OCI-LY3 (cell line): ENCODE measurements around the gene PDXK.

Experiments
- H2AFZ ChIP-seq: fragments of 200-600, 300-600 bp; shearing (Covaris generic); 2 replicates; pipeline ENCODE4 v1.6.0; 2014; ENCODE audit warnings: antibody characterized with exemption, low read depth, low read length
- H3K27ac ChIP-seq: fragments of 200-600, 300-600 bp; sonication (generic); 2 replicates; pipeline ENCODE4 v1.5.1; 2014; ENCODE audit warnings: mild to moderate bottlenecking, low read length, moderate library complexity, mixed read lengths
- H3K27me3 ChIP-seq: fragments of 200-600, 300-600 bp; sonication (generic); 2 replicates; pipeline ENCODE4 v1.6.1; 2014; ENCODE audit warnings: low read depth, low read length, mixed read lengths
- H3K36me3 ChIP-seq: fragments of 200-600, 300-600 bp; sonication (generic); replicated peaks from 2 replicates; pipeline ENCODE3; 2014; ENCODE audit warnings: low read depth, low read length, mixed read lengths
- H3K4me1 ChIP-seq: fragments of 300-600, 200-600 bp; sonication (generic); 2 replicates; pipeline ENCODE4 v1.6.1; 2014; ENCODE audit warnings: low read length, mixed read lengths
- H3K4me2 ChIP-seq: fragments of 200-600, 300-600 bp; sonication (generic); 2 replicates; pipeline ENCODE4 v1.6.1; 2014; ENCODE audit warnings: low read length, mixed read lengths
- H3K4me3 ChIP-seq: fragments of 300-600, 200-600 bp; sonication (generic); 2 replicates; pipeline ENCODE4 v1.5.1; 2014; ENCODE audit warnings: antibody characterized with exemption, mild to moderate bottlenecking, low read length, moderate library complexity
- H3K79me2 ChIP-seq: fragments of 300-600, 200-600 bp; shearing (Covaris generic); 2 replicates; pipeline ENCODE4 v1.6.1; 2014; ENCODE audit warnings: mild to moderate bottlenecking, low read length, mixed read lengths
- H3K9ac ChIP-seq: fragments of 300-600, 200-600 bp; shearing (Covaris generic); 2 replicates; pipeline ENCODE4 v1.6.0; 2014; ENCODE audit warnings: mild to moderate bottlenecking, low read length, moderate library complexity
- H3K9me3 ChIP-seq: fragments of 200-600, 300-600 bp; shearing (Covaris generic); 2 replicates; pipeline ENCODE4 v1.6.1; 2014; ENCODE audit warnings: low read length, mixed read lengths; ENCODE audit not compliant: insufficient read depth
- H4K20me1 ChIP-seq: fragments of 200-600, 300-600 bp; sonication (generic); 2 replicates; pipeline ENCODE4 v1.6.1; 2016; ENCODE audit warnings: low read length, mixed read lengths; ENCODE audit not compliant: insufficient read depth
- EZH2phosphoT487 ChIP-seq: fragments of 200-600 bp; shearing (Covaris generic); IDR thresholded peaks from 2 replicates; pipeline ENCODE4 v1.6.1; 2018; ENCODE audit warnings: antibody characterized with exemption, mixed run types, low read depth
- TF ChIP-seq, protein P1 (sequence below): fragments of 200-600, 300-600 bp; sonication (generic); IDR thresholded peaks from 2 replicates; pipeline ENCODE4 v1.5.1; 2014; ENCODE audit warnings: antibody characterized with exemption, low read length, low read depth

The PDXK gene

DNA sequence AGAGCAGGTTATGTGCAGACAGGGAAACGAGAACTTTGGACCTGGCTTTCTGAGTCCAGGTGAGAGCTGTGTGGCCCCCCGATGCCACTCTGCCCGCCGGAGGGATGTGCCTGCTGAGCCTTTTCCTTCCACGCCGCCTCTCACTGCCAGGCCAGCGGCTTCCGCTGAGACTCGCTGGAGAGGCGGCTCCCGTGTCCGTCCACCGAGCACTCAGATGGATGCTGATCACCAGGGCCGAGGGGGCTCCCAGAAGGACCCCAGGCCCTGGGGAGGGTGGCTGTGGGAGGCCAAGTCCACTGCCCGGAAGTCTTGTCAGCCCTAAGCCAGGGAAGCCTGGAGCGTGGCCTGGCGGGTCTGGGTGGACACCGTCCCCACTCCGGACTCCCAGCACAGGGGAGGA is 40.7 kb downstream of the PDXK start:
- H3K4me1 ChIP-seq, result no peaks in the 10 kb centered on the region
- peaks cover under 1% of the 10 kb centered on the region for H3K36me3 ChIP-seq

DNA sequence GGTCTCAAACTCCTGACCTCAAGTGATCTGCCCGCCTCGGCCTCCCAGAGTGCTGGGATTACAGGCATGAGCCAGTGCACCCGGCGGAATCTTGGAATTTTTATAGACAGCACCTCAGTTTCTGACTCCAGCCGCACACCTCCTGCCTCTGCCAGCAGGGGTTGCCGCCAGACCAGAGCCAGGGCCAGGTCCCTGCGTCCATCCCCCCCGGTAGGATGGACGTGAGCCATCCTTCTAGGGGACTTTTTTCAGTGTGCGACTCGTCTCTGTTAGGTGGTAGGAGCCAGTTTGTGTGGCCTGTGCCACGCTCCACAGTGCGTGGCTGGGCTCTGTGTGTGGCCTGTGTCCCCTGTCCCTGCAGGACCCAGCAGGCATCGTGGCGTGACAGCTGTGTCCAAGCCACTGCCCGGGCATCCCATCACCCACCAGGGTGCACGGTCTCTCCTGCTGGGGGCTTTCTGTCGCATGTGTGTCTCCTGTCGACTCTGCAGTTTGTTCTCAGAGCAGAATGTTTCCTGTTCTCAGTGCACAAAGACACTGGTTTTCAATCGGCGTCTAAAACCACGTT is 41.5 kb downstream of the PDXK start:
- no peak overlapping the region for H3K4me2 ChIP-seq
- no peak for TF ChIP-seq EZH2phosphoT487
- TF ChIP-seq, protein P1, sequence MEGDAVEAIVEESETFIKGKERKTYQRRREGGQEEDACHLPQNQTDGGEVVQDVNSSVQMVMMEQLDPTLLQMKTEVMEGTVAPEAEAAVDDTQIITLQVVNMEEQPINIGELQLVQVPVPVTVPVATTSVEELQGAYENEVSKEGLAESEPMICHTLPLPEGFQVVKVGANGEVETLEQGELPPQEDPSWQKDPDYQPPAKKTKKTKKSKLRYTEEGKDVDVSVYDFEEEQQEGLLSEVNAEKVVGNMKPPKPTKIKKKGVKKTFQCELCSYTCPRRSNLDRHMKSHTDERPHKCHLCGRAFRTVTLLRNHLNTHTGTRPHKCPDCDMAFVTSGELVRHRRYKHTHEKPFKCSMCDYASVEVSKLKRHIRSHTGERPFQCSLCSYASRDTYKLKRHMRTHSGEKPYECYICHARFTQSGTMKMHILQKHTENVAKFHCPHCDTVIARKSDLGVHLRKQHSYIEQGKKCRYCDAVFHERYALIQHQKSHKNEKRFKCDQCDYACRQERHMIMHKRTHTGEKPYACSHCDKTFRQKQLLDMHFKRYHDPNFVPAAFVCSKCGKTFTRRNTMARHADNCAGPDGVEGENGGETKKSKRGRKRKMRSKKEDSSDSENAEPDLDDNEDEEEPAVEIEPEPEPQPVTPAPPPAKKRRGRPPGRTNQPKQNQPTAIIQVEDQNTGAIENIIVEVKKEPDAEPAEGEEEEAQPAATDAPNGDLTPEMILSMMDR, result no peak

More for the DNA sequence above, 40.7 kb downstream of the PDXK start:
- no peaks in the 10 kb centered on the region for H3K9me3 ChIP-seq
- no peak overlapping the region for H3K9ac ChIP-seq
- no peak overlapping the region for H3K4me2 ChIP-seq
- H3K79me2 ChIP-seq, result no peaks in the 10 kb centered on the region
- no peak overlapping the region for H2AFZ ChIP-seq
- TF ChIP-seq, protein P1, result no peak
- TF ChIP-seq EZH2phosphoT487, result no peak
- H3K27ac ChIP-seq, result no peak overlapping the region
- H4K20me1 ChIP-seq, result no peaks in the 10 kb centered on the region
- H3K4me3 ChIP-seq, result no peak overlapping the region
- no peaks in the 10 kb centered on the region for H3K27me3 ChIP-seq

DNA sequence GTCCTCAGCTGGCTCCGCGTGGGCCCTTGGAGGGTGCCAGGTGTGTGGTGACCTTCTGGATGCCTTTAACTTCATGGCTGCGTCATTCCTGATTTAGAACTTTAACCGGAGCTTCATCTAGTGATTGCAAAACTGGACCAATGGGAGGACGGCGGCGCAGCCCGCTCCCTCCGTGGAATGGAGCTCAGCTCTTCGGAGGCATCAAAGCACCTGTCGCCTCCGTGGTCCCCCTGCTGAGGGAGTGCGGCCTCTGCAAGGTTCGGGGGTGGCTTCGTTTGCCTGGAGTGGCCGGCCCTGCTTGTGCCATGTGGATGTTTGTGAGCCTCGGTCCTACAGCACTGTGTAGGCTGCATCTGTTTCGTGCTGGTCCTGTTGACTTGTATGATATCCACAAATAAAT is 43.0 kb downstream of the PDXK start:
- H2AFZ ChIP-seq, result no peak overlapping the region
- H3K4me2 ChIP-seq, result no peak overlapping the region
- H3K79me2 ChIP-seq, result no peaks in the 10 kb centered on the region
- H3K4me1 ChIP-seq, result no peaks in the 10 kb centered on the region
- no peak overlapping the region for H3K4me3 ChIP-seq
- no peaks in the 10 kb centered on the region for H3K27me3 ChIP-seq
- H3K9me3 ChIP-seq, result no peaks in the 10 kb centered on the region
- H3K9ac ChIP-seq, result no peak overlapping the region
- TF ChIP-seq, protein P1, result no peak
- TF ChIP-seq EZH2phosphoT487, result no peak
- H3K27ac ChIP-seq, result no peak overlapping the region
- no peaks in the 10 kb centered on the region for H3K36me3 ChIP-seq
- H4K20me1 ChIP-seq, result no peaks in the 10 kb centered on the region

More for the DNA sequence above, 41.5 kb downstream of the PDXK start:
- Histone ChIP-seq H3K27ac (no peak overlapping the region), H3K9ac (no peak overlapping the region), H3K4me3 (no peak overlapping the region), H4K20me1 (no peaks in the 10 kb centered on the region), H2AFZ (no peak overlapping the region), H3K79me2 (no peaks in the 10 kb centered on the region), H3K4me1 (no peaks in the 10 kb centered on the region), H3K27me3 (no peaks in the 10 kb centered on the region), H3K9me3 (no peaks in the 10 kb centered on the region), H3K36me3 (no peaks in the 10 kb centered on the region)

DNA sequence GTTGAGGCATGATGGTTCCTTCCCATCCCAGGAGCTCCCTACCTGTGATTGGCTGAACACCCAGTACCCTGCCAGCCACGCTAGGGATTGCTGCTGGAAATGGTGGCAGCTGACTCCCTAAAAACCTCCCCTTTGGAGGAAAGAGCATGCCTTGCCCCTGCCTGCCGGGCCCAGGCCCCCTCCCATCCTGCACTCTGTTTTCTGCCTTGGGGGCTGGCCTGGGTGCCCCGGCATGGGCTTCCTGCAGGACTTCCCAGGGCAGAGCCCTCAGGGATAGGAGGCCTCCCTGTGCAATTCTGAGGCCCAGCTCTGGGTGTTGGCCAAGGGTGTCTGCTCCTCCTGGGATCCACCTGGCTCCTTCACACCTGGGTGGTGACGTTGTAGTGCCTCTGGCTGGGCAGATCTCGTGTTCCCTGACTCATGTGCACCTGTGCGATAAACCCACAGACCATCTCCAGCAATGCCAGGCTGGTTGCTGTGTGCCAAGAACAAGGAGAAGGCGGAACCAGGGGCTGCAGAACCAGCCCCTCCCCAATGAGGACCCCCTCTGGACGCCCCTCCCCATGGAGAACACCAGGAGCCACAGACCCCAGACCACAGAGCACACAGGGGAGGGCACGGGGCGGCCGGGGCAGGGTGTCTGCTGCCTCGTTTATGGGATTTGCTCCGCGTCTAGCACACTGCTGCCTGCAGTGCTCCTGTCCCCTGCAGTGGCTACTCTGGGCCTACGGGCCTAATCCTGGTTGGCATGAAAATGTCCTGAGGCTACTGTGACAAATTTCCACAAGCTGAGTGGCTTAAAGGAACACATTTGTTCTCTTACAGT is 43.6 kb downstream of the PDXK start:
- no peaks in the 10 kb centered on the region for H3K9me3 ChIP-seq
- H3K4me1 ChIP-seq, result no peaks in the 10 kb centered on the region
- H3K36me3 ChIP-seq, result no peaks in the 10 kb centered on the region
- no peak overlapping the region for H3K4me2 ChIP-seq
- H3K9ac ChIP-seq, result no peak overlapping the region
- H3K4me3 ChIP-seq, result no peak overlapping the region
- no peaks in the 10 kb centered on the region for H3K79me2 ChIP-seq
- no peak overlapping the region for H3K27ac ChIP-seq
- H2AFZ ChIP-seq, result no peak overlapping the region
- H3K27me3 ChIP-seq, result no peaks in the 10 kb centered on the region
- TF ChIP-seq EZH2phosphoT487, result no peak
- TF ChIP-seq, protein P1, result no peak
- H4K20me1 ChIP-seq, result no peaks in the 10 kb centered on the region
